AG08395 (cell line): ENCODE results near the gene BAIAP3.
"Not testable (repeated sequence)": the region's sequence is repeated elsewhere in the genome, so short reads cannot be mapped to it uniquely, and the experiment has no call there.

Experiments used
- DNase-seq: peaks from one replicate; pipeline ENCODE4 v3.0.0; 2012; ENCODE audit warnings: mixed read lengths, low spot score

BAIAP3 gene

GRCh38 chr16:1318268-1318545 lies 15.2 kb upstream of the BAIAP3 start:
- DNase-seq: no peak

- no peak for DNase-seq
Measured at GRCh38 chr16:1319041-1319440, 14.4 kb upstream of the BAIAP3 start.

DNA sequence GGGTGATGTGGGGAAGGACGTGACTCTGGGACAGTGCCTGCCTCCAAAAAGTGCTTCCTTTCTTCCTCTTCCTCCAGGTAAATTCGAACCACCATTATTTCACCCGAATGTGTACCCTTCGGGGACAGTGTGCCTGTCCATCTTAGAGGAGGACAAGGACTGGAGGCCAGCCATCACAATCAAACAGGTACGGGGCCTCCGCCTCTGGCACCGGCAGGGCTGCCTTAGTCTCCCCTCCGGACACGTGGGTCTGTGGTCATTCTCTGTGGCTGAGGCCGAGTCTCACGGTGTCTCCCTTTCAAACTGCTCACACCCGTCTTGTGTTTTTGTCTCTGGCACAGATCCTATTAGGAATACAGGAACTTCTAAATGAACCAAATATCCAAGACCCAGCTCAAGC lies 13.3 kb upstream of the BAIAP3 start:
- no peak for DNase-seq

- DNase-seq: no peak
Measured at GRCh38 chr16:1320658-1321240, 12.7 kb upstream of the BAIAP3 start.

GRCh38 chr16:1322407-1322806 lies 11.0 kb upstream of the BAIAP3 start:
- DNase-seq: no peak

- DNase-seq: no peak
Measured at GRCh38 chr16:1323296-1324239, 9.9 kb upstream of the BAIAP3 start.

GRCh38 chr16:1324286-1324826 lies 9.1 kb upstream of the BAIAP3 start:
- no peak for DNase-seq

- no peak for DNase-seq
Measured at GRCh38 chr16:1325261-1325660, 8.2 kb upstream of the BAIAP3 start.

GRCh38 chr16:1325673-1326371 lies 7.6 kb upstream of the BAIAP3 start:
- DNase-seq: no peak

GRCh38 chr16:1326391-1326790 lies 7.1 kb upstream of the BAIAP3 start:
- DNase-seq: no peak

DNA sequence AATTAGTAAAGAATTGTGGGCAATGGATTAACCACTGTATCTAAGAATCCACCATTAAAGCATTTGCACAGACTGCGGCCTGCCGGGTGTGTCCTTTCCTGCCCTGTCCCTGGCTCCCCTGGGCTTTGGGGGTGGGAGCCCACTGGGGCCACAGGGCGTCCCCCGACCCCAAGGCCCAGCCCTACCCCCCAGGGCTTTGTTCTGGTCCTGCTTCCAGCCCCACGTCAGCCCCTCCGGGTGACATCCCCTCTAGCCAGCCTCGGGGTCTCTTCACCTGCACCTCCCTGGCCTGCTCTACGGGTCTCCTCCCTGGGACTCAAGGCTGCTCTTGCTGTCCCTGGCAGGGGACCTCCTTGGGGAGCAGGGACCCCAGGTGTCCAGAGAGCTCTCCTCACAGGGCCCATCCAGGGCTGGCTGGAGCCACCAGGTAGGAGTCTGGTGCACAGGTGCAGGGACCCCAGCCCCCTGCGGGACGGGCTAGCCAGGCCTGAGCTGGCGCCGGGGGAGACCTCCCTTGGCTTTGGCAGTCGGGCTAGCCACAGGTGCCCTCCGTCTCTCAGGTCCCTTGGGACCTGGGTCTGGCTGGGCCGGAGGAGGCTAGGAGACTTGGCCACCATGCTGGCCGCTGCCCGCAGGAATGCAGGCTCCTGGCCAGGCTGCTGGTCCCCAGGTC lies 6.4 kb upstream of the BAIAP3 start:
- DNase-seq: no peak

DNA sequence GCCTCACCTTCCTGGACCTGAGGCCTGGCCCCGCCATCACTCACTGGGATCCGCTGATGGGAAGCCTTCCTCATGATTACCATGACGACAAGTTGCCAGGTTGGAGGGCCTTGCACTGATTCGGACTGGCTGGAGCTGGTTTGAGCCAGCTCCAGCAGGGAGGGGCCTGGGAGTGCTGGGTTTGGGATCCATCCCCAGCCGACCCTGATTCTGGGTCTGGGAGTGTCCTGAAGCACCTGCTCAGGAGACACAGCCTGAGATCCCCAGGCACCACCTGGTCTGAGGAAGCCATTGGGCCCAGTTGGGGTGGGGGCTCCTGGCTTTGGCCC lies 5.9 kb upstream of the BAIAP3 start:
- no peak for DNase-seq

DNA sequence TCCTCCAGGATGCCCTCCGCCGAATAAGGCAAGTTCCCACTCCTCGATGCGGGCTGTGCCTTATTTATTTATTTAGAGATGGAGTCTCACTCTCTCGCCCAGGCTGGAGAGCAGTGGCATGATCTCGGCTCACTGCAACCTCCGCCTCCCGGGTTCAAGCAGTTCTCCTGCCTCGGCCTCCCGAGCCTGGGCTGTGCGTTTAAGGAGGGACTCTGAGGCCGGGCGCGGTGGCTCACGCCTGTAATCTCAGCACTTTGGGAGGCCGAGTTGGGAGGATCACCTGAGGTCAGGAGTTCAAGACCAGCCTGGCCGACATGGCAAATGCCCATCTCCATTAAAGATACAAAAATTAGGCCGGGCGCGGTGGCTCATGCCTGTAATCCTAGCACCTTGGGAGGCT lies 5.3 kb upstream of the BAIAP3 start:
- not testable (repeated sequence) for DNase-seq

DNA sequence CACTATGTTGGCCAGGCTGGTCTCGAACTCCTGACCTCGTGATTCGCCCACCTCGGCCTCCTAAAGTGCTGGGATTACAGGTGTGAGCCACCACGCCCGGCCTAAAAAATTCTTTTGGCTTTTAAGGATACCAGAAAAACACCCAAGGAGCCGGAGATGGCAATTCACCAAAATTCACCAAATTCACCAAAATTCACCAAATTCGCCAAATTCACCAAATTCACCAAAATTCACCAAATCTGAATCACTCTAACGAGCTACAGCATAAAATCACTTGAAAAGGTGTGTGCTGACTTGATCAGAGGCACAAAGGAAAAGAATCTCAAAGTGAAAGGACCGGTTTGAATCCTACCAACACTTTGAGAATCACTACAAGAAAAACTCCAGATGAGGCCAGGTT lies 4.5 kb upstream of the BAIAP3 start:
- DNase-seq: not testable (repeated sequence)

GRCh38 chr16:1330260-1330914 lies 3.1 kb upstream of the BAIAP3 start:
- no peak for DNase-seq

- DNase-seq: no peak
Measured at GRCh38 chr16:1330931-1331711, 2.3 kb upstream of the BAIAP3 start.

- DNase-seq: peak; percentile 56
Measured at GRCh38 chr16:1331712-1332617, 1.5 kb upstream of the BAIAP3 start.

DNA sequence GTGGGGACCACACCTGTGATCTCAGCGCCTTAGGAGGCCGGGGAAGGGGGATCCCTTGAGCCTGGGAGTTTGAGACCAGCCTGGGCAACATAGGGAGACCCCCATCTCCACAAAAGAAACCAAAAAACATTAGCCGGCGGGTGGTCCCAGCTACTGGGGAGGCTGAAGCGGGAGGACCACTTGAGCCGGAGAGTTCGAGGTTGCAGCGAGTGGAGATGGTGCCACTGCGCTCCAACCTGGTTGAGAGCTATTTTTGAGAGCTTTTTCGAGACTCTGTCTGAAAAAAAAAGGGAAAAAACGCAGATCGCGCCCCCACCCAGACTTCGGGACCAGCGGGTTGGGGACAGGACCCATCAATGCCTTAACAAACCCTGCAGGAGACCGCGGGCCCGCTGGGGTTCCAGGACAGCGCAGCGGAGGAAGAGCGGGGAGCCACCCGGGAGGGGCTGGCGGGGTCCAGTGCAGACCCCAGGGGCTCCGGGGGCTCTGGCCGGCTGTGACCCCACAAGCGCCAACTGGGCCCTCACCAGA lies 762 bp upstream of the BAIAP3 start:
- no peak for DNase-seq

GRCh38 chr16:1333854-1334700 lies 632 bp downstream of the BAIAP3 start:
- DNase-seq: no peak
